Measurements from ENCODE around the gene TRIM51. TPM values are rescaled to one million over a fixed set of nuclear protein-coding genes. Genes with fewer than 3 reads are reported as not detected.

The TRIM51 gene
- total RNA-seq, 1 experiment from 2014 or later, result not detected

DNA sequence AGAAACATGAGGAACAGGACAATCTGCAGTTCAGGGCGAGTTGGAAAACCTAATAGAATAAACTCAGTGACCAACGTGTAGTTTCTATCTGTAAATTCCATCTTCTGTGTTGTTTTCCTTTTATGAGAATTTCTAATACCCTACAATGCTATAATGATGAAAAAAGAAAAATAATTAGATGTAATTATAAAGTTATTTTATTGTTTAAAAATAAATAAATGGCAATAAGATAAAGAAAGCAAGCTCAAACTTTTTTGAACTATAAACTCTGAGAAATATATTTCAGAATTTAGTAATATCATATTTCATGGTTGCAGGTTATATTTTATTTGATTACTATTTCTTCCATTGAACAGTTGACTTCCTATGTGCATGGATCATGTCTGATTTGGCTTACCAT is 53.2 kb downstream of the TRIM51 start, which contains the start of gene OR5I1:
OR5I1 (minus strand) TSS at position 101 of the 400 bp plus-strand sequence; CDS start at position 101, 0 bp downstream.
- ChIA-PET POLR2A (no interaction called here), CTCF (no interaction called here)
- Mint-ChIP-seq H3K36me3 (ENCODE audit: insufficient read depth, unreplicated experiment) (no peaks in the 10 kb centered on the region), H3K27me3 (ENCODE audit: insufficient read depth, unreplicated experiment) (no peaks in the 10 kb centered on the region), H3K4me3 (ENCODE audit: unreplicated experiment) (no peak within 1 kb of the TSS), H3K4me1 (ENCODE audit: insufficient read depth, unreplicated experiment) (no peaks in the 10 kb centered on the region), H3K27ac (ENCODE audit: low read depth, unreplicated experiment) (no peak within 1 kb of the TSS), H3K9me3 (ENCODE audit: unreplicated experiment) (peaks cover 8% of the 10 kb centered on the region)
- DNase-seq (ENCODE audit: unreplicated experiment), result no peak
- intact Hi-C loops (cut with micrococcal nuclease), result no loop called here
- BruUV-seq (replicated peaks), result no TSS peak
- TF ChIP-seq, protein P1, sequence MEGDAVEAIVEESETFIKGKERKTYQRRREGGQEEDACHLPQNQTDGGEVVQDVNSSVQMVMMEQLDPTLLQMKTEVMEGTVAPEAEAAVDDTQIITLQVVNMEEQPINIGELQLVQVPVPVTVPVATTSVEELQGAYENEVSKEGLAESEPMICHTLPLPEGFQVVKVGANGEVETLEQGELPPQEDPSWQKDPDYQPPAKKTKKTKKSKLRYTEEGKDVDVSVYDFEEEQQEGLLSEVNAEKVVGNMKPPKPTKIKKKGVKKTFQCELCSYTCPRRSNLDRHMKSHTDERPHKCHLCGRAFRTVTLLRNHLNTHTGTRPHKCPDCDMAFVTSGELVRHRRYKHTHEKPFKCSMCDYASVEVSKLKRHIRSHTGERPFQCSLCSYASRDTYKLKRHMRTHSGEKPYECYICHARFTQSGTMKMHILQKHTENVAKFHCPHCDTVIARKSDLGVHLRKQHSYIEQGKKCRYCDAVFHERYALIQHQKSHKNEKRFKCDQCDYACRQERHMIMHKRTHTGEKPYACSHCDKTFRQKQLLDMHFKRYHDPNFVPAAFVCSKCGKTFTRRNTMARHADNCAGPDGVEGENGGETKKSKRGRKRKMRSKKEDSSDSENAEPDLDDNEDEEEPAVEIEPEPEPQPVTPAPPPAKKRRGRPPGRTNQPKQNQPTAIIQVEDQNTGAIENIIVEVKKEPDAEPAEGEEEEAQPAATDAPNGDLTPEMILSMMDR (IDR thresholded peaks at IDR 0.05; ENCODE audit: unreplicated experiment), result no peak

Other genes starting within 250 kb of the TRIM51 start
- not detected in 2 replicates for gene OR4P4, start 248.2 kb upstream of the TRIM51 start, total RNA-seq (2022)
- gene OR4S2, start 235.0 kb upstream of the TRIM51 start, total RNA-seq (2022), result not detected in 2 replicates
- gene OR4C6, start 221.1 kb upstream of the TRIM51 start, total RNA-seq (2022), result not detected in 2 replicates
- gene OR5D13, start 109.9 kb upstream of the TRIM51 start, total RNA-seq (2022), result not detected in 2 replicates
- gene OR5D14, start 87.7 kb upstream of the TRIM51 start, total RNA-seq (2022), result not detected in 2 replicates
- not detected in 2 replicates for gene OR5L1, start 71.9 kb upstream of the TRIM51 start, total RNA-seq (2022)
- gene OR5D18, start 63.7 kb upstream of the TRIM51 start, total RNA-seq (2022), result not detected in 2 replicates
- gene OR5L2, start 56.1 kb upstream of the TRIM51 start, total RNA-seq (2022), result not detected in 2 replicates
- not detected in 2 replicates for gene OR5D16, start 44.5 kb upstream of the TRIM51 start, total RNA-seq (2022)
- not detected in 2 replicates for gene OR5W2, start 31.3 kb downstream of the TRIM51 start, total RNA-seq (2022)
- gene OR5I1, start 53.1 kb downstream of the TRIM51 start, total RNA-seq (2022), result not detected in 2 replicates
- gene OR10AG1, start 86.6 kb downstream of the TRIM51 start, total RNA-seq (2022), result not detected in 2 replicates
- not detected in 2 replicates for gene OR5F1, start 111.3 kb downstream of the TRIM51 start, total RNA-seq (2022)
- gene OR5AS1, start 144.4 kb downstream of the TRIM51 start, total RNA-seq (2022), result not detected in 2 replicates
- gene OR8I2, start 210.0 kb downstream of the TRIM51 start, total RNA-seq (2022), result not detected in 2 replicates
- gene OR8H2, start 220.4 kb downstream of the TRIM51 start, total RNA-seq (2022), result not detected in 2 replicates
- gene OR8H3, start 239.1 kb downstream of the TRIM51 start, total RNA-seq (2022), result not detected in 2 replicates